Cerebellar nuclear complex (tissue), 1 donor: Measurements from ENCODE around the gene RND2.

Source experiments
- DNase-seq, 2 experiments: peaks; one replicate each; lab custom pipeline; 2025; lab: John Stamatoyannopoulos, UW

RND2 gene

DNA sequence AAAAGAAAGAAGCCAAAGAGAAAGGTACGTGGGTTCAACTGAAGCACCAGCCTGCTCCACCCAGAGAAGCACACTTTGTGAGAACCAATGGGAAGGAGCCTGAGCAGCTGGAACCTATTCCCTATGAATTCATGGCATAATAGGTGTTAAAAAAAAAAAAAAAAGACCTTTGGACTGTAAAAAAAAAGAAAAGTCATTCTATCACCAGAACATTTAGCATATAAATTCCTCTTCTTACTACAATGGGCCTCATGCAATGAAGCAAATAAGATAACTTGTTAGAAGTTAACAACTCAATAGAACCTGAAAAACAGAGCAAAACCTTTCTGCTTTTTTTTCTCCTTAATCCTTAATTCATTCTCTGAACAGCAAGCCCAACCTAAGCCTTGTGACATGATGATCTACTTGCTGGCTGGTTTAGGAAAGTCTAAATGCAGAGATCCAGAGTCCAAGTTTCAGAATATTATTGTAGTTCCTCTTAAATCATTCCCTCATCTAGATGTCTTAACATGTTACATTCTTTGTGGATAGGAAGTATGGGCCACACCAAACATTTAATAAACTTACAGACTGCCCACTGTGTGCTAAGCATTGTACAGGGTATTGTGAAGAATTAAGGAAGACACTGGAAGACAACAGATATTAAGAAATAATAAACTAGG is 54.7 kb downstream of the RND2 start:
- no peak for DNase-seq
